HG03565 (cell line): Measurements from ENCODE around the gene PPP2R3A.

Source experiments
- ATAC-seq: cut with Tn5 transposase; IDR thresholded peaks from one replicate; pipeline ENCODE4 v1.9.1; 2021; ENCODE audit warnings: mild to moderate bottlenecking, moderate library complexity; ENCODE audit not compliant: unreplicated experiment

PPP2R3A gene

GRCh38 chr3:135970506-135971116 lies 5.1 kb downstream of the PPP2R3A start:
- ATAC-seq: no peak

DNA sequence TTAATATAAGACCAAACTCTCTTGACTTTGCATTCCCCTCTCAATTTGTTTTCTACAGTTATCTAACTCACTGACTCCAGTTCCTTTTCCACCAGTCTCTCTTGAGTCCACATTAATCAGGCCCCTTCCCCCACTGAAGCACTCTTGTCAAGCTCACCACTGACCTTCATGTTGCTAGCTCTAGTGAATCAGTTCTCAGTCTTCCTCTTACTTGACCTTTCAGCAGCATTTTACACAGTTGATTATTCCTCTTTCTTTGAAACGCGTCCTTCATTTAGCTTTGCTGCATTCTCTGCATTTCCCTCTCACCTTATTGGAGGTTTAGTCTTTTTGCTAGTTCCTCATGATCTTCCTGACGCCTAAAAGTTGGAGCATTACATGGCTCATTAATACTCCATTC lies 8.3 kb downstream of the PPP2R3A start:
- ATAC-seq: no peak

- ATAC-seq: no peak
Measured at GRCh38 chr3:135975053-135975452, 9.5 kb downstream of the PPP2R3A start.

GRCh38 chr3:135975536-135975935 lies 10.0 kb downstream of the PPP2R3A start:
- ATAC-seq: no peak

DNA sequence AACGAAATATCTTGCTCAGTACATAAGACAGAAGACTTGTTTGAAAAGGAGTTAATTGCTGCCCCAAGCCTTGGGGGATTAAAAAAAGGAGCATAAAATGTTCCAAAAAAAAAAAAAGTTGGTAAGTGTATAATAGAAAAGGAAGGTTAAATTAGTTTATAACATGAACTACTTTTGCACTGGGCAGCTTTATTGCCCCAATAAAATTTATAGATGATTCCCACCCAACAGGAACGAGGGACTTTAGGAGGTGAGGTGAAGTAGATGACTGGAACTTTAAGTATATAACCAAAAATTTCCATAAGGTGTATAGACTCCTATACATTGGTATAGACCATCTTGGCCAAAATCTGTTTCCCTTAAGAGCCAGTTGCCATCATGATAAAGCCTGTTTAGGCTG lies 14.8 kb downstream of the PPP2R3A start:
- no peak for ATAC-seq

- no peak for ATAC-seq
Measured at GRCh38 chr3:135981701-135982403, 16.3 kb downstream of the PPP2R3A start.

GRCh38 chr3:135982404-135982761 lies 16.9 kb downstream of the PPP2R3A start:
- no peak for ATAC-seq

DNA sequence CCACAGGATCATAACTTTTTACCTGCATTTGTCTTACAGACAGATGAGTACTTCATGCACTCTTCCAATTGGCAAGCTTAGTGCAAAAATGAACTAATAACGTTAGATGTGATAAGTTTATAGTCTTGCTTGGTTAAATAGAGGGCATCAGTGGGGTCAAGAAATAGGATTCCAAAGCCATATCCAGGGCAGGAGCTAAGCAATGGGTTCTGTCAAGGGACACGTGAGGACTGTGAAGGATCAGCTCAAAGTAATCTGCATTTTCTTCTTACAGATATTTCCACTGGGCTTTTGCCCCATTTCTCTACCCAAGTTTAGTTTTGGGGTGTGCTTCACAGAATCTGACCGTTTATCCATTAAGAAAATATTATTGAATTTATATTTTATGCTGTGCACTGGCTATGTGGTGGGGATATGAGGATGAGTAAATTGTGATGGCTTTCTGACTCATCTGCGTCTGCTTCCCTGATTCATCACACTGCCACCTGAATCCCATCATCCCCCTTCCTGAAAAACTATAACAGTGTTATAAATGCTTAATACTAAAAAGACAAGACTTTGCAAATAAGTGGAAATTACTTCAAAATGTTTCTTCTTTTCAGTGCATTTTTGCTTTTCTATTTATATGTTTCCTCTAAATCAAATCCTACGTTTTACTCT lies 17.5 kb downstream of the PPP2R3A start:
- ATAC-seq: no peak

DNA sequence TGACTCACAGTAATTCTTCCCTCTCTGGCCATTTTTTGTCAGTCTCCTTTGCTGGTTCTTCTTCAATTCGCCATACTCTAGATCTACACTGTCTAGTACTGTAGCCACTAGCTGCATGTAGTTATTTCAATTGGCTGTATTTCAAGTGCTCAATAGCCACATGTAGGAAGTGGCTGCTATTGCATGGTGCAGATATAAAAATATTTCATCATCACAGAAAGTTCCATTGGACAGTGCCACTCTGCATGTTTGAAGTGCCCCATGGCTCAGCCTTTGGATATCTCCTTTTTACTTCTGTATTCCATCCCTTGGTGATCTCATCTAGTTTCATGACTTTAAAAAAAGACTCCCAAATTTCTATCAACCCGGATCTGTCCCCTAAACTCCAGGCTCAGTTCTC lies 22.1 kb downstream of the PPP2R3A start:
- ATAC-seq: no peak

- no peak for ATAC-seq
Measured at GRCh38 chr3:135989242-135989641, 23.7 kb downstream of the PPP2R3A start.

GRCh38 chr3:135990903-135991302 lies 25.4 kb downstream of the PPP2R3A start:
- ATAC-seq: no peak

DNA sequence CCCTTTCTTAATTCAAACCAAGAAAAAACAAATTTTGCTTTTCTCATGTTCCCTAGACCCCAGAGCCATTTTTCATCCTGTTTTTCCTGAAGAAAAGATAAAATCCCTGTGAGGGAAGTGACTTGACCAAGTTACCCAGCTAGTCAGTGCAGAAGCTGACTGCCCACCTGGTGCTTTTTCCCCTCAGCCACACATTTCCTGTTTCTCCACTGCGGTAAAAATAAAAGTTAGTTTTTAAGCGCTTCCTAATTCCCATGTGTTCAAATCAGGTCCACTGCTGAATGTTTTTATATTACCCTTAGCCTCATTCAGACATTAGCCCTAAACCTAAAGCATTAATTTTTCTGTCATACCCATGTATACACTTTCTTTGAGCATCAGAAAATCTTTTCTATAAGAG lies 26.1 kb downstream of the PPP2R3A start:
- no peak for ATAC-seq

GRCh38 chr3:135992072-135992471 lies 26.5 kb downstream of the PPP2R3A start:
- ATAC-seq: no peak

DNA sequence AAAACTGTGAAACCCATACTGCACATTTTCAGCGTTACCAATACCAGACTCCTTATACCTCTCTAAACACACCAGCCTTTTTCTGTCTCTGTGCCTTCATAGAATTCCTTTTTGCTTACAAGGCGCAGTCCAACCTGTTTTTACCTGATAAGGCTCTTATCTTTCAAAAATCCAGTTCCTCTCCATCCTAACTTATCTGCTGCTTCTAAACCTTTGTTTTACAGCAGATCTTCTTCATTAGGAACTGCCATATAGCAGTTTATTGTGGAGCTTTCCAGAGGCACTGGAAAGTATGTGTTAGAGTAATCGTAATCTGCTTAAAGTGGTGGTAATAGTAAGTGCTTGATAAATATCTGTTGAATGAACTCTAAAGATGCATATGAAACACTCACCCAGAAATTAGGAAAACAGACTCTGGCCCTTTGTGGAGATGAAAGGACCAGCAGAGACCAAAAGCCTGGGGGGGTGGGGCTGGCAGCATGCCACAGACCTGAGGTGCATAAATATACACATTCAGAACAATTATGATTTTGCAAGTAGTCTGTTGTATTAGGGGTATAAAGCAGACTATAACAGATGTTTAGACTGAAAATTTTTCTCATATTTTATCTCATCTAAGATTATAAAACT lies 29.3 kb downstream of the PPP2R3A start:
- no peak for ATAC-seq

DNA sequence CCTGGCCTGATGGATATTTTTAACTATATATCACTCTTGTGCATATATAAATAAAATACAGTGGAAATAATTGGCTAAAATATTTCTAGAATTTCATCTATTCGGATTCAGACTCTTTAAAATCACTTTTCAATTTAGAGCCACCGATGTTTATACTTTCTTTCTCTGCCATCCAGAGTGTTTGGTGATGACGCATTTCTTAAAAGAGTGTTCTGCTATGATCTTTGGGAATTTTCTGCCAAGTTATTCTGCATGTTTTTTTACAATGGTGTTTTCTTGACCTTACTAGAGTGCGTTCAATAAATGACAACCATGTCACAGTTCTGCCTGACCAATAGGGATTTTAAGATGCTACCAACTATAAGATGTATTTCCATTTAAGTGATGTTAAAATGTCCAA lies 30.2 kb downstream of the PPP2R3A start:
- ATAC-seq: no peak

- ATAC-seq: no peak
Measured at GRCh38 chr3:135997554-135998320, 32.2 kb downstream of the PPP2R3A start.

GRCh38 chr3:136008221-136008620 lies 42.7 kb downstream of the PPP2R3A start:
- ATAC-seq: no peak

DNA sequence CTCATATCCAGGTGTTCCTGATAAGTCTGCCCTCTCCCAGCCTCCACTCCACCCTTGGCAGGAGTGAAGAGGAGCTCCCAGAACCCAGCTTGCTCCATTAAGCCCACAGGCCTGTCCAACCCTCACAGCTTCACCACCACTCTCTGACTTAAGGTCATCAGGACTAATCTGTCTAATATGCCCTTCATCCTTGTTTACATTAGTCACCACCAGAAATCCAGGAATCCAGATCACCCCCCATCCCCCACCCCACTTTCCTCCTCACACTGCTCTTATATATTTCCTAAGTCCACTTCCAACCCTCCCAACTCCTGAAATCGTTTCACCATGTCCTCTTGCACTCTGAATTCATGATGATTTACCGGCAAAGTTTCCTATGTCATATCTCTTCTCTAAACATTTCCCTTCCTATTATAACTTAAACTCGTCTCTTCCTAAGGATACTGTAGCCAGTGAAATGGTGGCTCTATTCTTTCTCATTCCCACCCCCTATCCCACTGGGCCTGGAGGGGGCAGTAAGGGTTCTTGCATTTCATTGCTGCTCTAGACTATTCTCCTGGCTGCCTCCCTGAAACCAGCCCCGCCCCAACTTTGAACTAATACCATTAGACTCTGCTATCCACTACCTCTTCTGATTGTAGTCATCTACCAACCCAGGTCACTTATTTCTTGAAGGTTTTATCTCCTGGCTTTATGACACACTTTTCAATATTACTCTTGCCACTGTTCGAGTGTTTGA lies 43.4 kb downstream of the PPP2R3A start:
- ATAC-seq: no peak

- ATAC-seq: no peak
Measured at GRCh38 chr3:136018876-136019275, 53.3 kb downstream of the PPP2R3A start.

DNA sequence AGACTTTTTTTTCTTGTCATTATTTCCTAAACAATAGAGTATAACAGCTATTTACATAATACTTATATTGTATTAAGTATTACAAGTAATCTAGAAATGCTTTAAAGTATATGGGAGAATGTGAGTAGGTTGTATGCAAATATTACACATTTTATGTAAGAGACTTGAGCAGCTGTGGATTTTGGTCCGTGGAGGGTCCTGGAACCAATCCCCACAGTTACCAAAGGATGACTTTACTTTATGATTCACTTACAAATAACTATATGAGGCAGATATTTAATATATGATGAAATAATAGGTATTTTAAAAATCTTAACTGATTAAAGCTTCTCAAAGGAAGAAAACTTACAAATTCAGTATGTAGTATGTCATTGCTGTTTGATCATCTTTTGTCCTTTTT lies 56.3 kb downstream of the PPP2R3A start:
- no peak for ATAC-seq
